Stimulated activated effector memory CD8-positive, alpha-beta T cell treated with anti-CD3 and anti-CD28 coated beads, Interleukin-12 subunit alpha, Interleukin-12 subunit beta, amount 100 ng/mL, for 72 hours (primary cell): ENCODE results near the gene NAA40.

Experiments
- ATAC-seq: fragments of 150-1000 bp; cut with Tn5 transposase; 2 replicates; pipeline ENCODE4 v1.10.0; 2021
- DNase-seq, 2 donors: peaks; one replicate each; pipeline ENCODE4 v3.0.0; 2021 to 2022; ENCODE audit warnings: low spot score in 2 of 2
- H3K27ac Mint-ChIP-seq: one replicate; pipeline ENCODE4 v1.8.0; 2022; ENCODE audit warnings: mild to moderate bottlenecking, mixed read lengths
- H3K36me3 Mint-ChIP-seq: one replicate; pipeline ENCODE4 v1.8.0; 2022; ENCODE audit warnings: mild to moderate bottlenecking, mixed read lengths
- H3K4me1 Mint-ChIP-seq: one replicate; pipeline ENCODE4 v1.8.0; 2022; ENCODE audit warnings: mixed read lengths
- H3K4me3 Mint-ChIP-seq: one replicate; pipeline ENCODE4 v1.8.0; 2022; ENCODE audit warnings: mild to moderate bottlenecking, mixed read lengths
- H3K9me3 Mint-ChIP-seq: one replicate; pipeline ENCODE4 v1.8.0; 2022; ENCODE audit warnings: mixed read lengths

The NAA40 gene

GRCh38 chr11:63919267-63920125, 19.3 kb upstream of the NAA40 start:
- Mint-ChIP-seq H3K36me3 (no peaks in the 10 kb centered on the region), H3K27ac (no peak overlapping the region), H3K4me3 (peak overlapping the region; percentile 75), H3K4me1 (peaks cover 17% of the 10 kb centered on the region), H3K9me3 (no peaks in the 10 kb centered on the region)
- DNase-seq = no peak
- ATAC-seq = peak; percentile 1

- Mint-ChIP-seq H3K9me3 (no peaks in the 10 kb centered on the region), H3K4me3 (no peak overlapping the region), H3K36me3 (no peaks in the 10 kb centered on the region), H3K4me1 (peaks cover 17% of the 10 kb centered on the region), H3K27ac (no peak overlapping the region)
- DNase-seq = no peak
- no peak for ATAC-seq
These were observed 18.5 kb upstream of the NAA40 start for GRCh38 chr11:63920126-63920938.

GRCh38 chr11:63920939-63921417, 17.8 kb upstream of the NAA40 start:
- H3K27ac Mint-ChIP-seq = no peak overlapping the region
- H3K9me3 Mint-ChIP-seq = no peaks in the 10 kb centered on the region
- DNase-seq = peak in 1 of 2 donors; percentile 29
- no peaks in the 10 kb centered on the region for H3K36me3 Mint-ChIP-seq
- no peak for ATAC-seq
- H3K4me3 Mint-ChIP-seq = no peak overlapping the region
- peaks cover 17% of the 10 kb centered on the region for H3K4me1 Mint-ChIP-seq

GRCh38 chr11:63922673-63923192, 16.1 kb upstream of the NAA40 start:
- DNase-seq = no peak
- no peak overlapping the region for H3K4me3 Mint-ChIP-seq
- H3K9me3 Mint-ChIP-seq = no peaks in the 10 kb centered on the region
- H3K36me3 Mint-ChIP-seq = no peaks in the 10 kb centered on the region
- H3K4me1 Mint-ChIP-seq = peaks cover 9% of the 10 kb centered on the region
- no peak for ATAC-seq
- H3K27ac Mint-ChIP-seq = peak overlapping the region; percentile 60

- H3K4me1 Mint-ChIP-seq = peaks cover 7% of the 10 kb centered on the region
- H3K9me3 Mint-ChIP-seq = no peaks in the 10 kb centered on the region
- H3K36me3 Mint-ChIP-seq = no peaks in the 10 kb centered on the region
- no peak overlapping the region for H3K27ac Mint-ChIP-seq
- ATAC-seq (no peak), DNase-seq (no peak)
- H3K4me3 Mint-ChIP-seq = no peak overlapping the region
These were observed 15.5 kb upstream of the NAA40 start for GRCh38 chr11:63923319-63923718.

- H3K4me1 Mint-ChIP-seq = no peaks in the 10 kb centered on the region
- no peak overlapping the region for H3K4me3 Mint-ChIP-seq
- ATAC-seq (no peak), DNase-seq (no peak)
- no peak overlapping the region for H3K27ac Mint-ChIP-seq
- H3K36me3 Mint-ChIP-seq = no peaks in the 10 kb centered on the region
- no peaks in the 10 kb centered on the region for H3K9me3 Mint-ChIP-seq
These were observed 9.2 kb upstream of the NAA40 start for GRCh38 chr11:63929616-63930015.

- Mint-ChIP-seq H3K4me1 (no peaks in the 10 kb centered on the region), H3K36me3 (no peaks in the 10 kb centered on the region), H3K9me3 (no peaks in the 10 kb centered on the region), H3K4me3 (no peak overlapping the region), H3K27ac (no peak overlapping the region)
- ATAC-seq (no peak), DNase-seq (no peak)
These were observed 7.8 kb upstream of the NAA40 start for GRCh38 chr11:63931045-63931444.

GRCh38 chr11:63931876-63932275, 6.9 kb upstream of the NAA40 start:
- Mint-ChIP-seq H3K4me1 (no peaks in the 10 kb centered on the region), H3K4me3 (no peak overlapping the region), H3K36me3 (no peaks in the 10 kb centered on the region), H3K9me3 (no peaks in the 10 kb centered on the region), H3K27ac (no peak overlapping the region)
- ATAC-seq = peak; percentile 22
- DNase-seq = no peak

- peaks cover 10% of the 10 kb centered on the region for H3K4me1 Mint-ChIP-seq
- DNase-seq (no peak), ATAC-seq (no peak)
- H3K27ac Mint-ChIP-seq = peak overlapping the region; percentile 44
- no peak overlapping the region for H3K4me3 Mint-ChIP-seq
- H3K9me3 Mint-ChIP-seq = no peaks in the 10 kb centered on the region
- peaks cover 6% of the 10 kb centered on the region for H3K36me3 Mint-ChIP-seq
These were observed 5.3 kb upstream of the NAA40 start for GRCh38 chr11:63933459-63933858.

GRCh38 chr11:63937713-63938478, 906 bp upstream of the NAA40 start:
- H3K9me3 Mint-ChIP-seq = no peaks in the 10 kb centered on the region
- peaks cover 18% of the 10 kb centered on the region for H3K36me3 Mint-ChIP-seq
- no peak for DNase-seq
- peaks cover 24% of the 10 kb centered on the region for H3K4me1 Mint-ChIP-seq
- peak overlapping the region; percentile 64 for H3K27ac Mint-ChIP-seq
- peak overlapping the region; percentile 77 for H3K4me3 Mint-ChIP-seq
- ATAC-seq = peak; percentile 38

GRCh38 chr11:63939397-63939891, 642 bp downstream of the NAA40 start:
- Mint-ChIP-seq H3K27ac (peak overlapping the region; percentile 64), H3K36me3 (peaks cover 18% of the 10 kb centered on the region), H3K4me3 (peak overlapping the region; percentile 77), H3K9me3 (no peaks in the 10 kb centered on the region), H3K4me1 (peaks cover 31% of the 10 kb centered on the region)
- DNase-seq (no peak), ATAC-seq (no peak)

- peaks cover 31% of the 10 kb centered on the region for H3K4me1 Mint-ChIP-seq
- peak overlapping the region; percentile 77 for H3K4me3 Mint-ChIP-seq
- H3K36me3 Mint-ChIP-seq = peaks cover 18% of the 10 kb centered on the region
- ATAC-seq = no peak
- DNase-seq = no peak
- no peaks in the 10 kb centered on the region for H3K9me3 Mint-ChIP-seq
- no peak overlapping the region for H3K27ac Mint-ChIP-seq
These were observed 2.0 kb downstream of the NAA40 start for GRCh38 chr11:63940786-63941185.

GRCh38 chr11:63941901-63942300, 3.1 kb downstream of the NAA40 start:
- Mint-ChIP-seq H3K9me3 (no peaks in the 10 kb centered on the region), H3K4me3 (no peak overlapping the region), H3K4me1 (peaks cover 31% of the 10 kb centered on the region), H3K36me3 (peaks cover 29% of the 10 kb centered on the region), H3K27ac (no peak overlapping the region)
- ATAC-seq (no peak), DNase-seq (no peak)

- H3K36me3 Mint-ChIP-seq = peaks cover 38% of the 10 kb centered on the region
- ATAC-seq (no peak), DNase-seq (no peak)
- no peak overlapping the region for H3K27ac Mint-ChIP-seq
- H3K9me3 Mint-ChIP-seq = no peaks in the 10 kb centered on the region
- no peak overlapping the region for H3K4me3 Mint-ChIP-seq
- peaks cover 27% of the 10 kb centered on the region for H3K4me1 Mint-ChIP-seq
These were observed 4.0 kb downstream of the NAA40 start for GRCh38 chr11:63942803-63943202.

- Mint-ChIP-seq H3K4me3 (no peak overlapping the region), H3K9me3 (no peaks in the 10 kb centered on the region), H3K27ac (no peak overlapping the region)
These were observed 6.2 kb downstream of the NAA40 start for GRCh38 chr11:63944987-63945386.

More at GRCh38 chr11:63944987-63945386, 6.2 kb downstream of the NAA40 start:
- DNase-seq = no peak
- Mint-ChIP-seq H3K36me3 (peaks cover 33% of the 10 kb centered on the region), H3K4me1 (peaks cover 14% of the 10 kb centered on the region)
- ATAC-seq = no peak
